ENCODE measurements around the gene TMPRSS6.
"Not testable (repeated sequence)": the region's sequence is repeated elsewhere in the genome, so short reads cannot be mapped to it uniquely, and the experiment has no call there.

TMPRSS6 gene

DNA sequence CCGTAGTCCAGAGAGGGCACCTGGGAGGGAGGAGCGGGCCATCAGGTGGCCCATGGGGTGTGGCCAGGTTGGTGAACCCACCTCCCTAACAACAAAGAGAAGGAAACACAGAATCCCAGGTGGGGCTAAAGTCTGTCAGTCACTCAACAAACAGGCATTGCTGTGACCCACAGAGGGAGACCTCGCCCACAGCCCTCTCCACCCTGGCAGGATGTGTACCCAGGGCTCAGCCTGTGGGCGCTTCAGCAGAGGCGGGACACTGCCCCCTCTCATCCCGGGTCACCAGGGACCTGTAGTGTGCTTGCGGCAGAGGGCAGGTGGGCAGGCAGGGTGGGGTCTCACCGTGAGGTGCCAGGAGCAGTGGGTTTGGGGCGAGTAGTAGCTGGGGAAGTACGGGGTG is 25.1 kb downstream of the TMPRSS6 start:
- DNase-seq = no peak

DNA sequence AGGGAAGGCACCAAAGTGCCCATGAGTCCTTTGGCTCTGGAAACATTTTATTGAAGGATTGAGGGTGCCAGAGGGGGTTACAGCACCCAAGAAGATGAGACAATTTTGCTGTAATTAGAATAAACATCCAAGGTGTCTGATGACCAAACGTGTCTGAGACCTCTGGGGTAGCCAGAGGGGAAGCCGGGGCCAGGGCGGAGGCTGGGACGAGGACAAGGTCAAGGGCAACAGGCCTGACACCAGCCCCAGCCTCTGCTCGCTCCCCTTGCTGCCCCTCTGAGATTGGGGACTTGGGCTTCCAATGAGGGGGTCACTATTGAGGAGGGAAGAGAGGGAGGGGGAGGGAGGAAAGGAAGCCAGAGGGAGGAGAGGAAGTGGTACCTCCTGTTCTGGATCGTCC is 25.6 kb downstream of the TMPRSS6 start:
- no peak for DNase-seq

DNA sequence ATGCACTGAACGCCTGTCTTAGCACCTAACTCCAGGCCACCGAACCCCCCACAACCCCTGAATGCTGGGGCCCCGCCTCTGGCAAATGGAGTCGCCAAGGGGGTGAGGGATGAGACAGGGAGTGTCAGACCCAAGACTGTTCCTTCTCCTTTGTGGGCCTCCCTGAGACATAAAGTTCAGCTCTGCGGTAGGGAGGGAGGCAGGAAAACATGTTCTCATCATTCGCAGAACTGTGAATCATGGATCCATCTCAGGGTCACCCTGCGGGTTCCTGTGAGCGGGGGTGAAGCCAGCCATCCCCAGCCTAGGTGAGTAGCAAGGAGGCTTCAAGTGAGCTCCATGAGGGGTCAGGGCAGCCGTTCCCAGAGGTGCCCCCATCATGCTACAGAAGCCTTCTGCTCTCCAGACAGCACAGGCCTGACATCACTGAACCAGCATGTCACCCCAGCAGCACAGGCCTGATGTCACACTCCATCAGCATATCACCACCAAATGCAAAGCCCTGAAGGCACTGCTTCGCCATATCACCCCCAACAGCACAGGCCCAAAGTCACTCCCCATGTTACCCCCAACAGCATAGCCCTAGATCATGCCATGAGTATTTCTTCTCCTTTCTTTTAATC is 27.2 kb downstream of the TMPRSS6 start:
- DNase-seq = no peak

DNA sequence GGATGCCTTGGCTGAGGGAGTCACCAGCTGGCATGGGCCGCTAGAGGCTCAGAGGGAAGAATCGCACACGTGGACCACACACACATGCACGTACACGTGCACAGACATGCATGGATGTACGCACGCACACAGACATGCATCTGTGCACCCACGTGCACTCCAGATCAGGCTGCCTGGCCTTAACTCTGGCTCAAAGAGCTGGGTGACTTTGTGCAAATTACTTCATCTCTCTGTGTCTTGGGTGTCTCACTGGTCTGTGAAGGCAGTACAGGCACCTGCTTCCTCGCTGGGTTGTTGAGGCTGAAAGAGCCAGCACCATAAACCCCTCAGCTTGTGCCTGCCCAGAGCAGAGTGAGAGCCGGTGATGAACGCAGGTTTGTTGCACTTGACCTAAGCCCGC is 28.7 kb downstream of the TMPRSS6 start:
- no peak for DNase-seq

DNA sequence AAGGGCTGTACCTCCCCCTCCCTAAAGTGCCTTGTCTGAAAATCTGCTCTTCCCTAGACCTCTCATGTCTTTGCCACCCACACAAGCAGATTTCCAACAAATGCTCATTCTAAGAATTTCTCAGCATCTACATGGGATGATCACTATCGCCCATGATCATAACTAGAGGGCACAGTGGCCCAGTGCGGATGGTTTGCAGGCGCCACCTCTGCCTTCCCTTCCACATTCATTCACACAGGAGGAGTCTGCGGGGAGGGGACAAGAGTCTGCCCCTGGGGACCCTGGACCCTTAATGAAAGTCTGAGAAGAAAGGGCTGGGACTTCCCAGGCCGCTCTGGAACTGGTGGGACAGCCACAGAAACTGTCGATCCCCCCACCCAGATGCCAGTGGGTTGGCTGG is 29.1 kb downstream of the TMPRSS6 start:
- no peak for DNase-seq

DNA sequence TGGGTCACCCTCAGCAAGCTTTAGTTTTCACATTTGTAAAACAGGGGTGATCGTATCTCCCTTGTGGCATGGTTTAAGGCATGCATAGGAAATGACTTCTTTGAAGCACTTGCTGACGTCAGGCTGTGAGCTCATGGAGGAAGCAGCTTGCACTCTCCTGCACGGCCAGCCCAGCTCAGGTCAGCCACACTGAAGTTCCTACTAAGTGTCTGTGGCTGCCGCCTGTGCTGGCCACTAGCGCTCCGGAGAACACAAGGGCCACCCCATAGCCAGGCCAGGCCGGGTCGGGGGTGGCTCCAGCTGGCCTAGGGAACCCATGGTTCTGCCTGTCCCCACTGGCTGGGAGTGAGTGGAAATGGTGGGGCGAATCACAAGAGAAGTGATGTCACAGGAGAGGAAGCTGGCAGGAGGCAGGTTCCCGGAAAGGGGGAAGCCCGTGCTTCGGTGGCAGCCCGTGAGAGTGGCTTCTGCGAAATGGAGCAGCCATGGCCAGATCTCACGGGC is 29.8 kb downstream of the TMPRSS6 start:
- DNase-seq = no peak

DNA sequence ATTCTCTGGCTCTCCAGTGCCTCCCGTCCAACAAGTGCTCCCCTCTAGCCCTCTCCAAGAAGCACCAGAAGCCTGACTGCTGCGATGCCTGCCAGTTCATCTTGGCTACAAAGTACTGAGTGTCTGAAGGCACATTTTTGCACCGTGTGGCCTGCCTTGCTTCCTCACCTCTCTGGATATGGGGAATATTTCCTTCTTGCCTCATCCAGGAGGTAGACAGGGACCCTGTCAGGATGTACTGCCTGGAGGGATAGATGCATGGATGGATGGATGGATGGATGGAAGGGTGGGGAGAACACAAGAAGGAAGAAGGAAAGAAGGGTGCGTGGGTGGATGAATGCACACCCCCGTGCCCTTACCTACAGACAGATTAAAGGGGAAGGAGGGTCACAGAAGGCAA is 30.4 kb downstream of the TMPRSS6 start:
- DNase-seq = no peak

DNA sequence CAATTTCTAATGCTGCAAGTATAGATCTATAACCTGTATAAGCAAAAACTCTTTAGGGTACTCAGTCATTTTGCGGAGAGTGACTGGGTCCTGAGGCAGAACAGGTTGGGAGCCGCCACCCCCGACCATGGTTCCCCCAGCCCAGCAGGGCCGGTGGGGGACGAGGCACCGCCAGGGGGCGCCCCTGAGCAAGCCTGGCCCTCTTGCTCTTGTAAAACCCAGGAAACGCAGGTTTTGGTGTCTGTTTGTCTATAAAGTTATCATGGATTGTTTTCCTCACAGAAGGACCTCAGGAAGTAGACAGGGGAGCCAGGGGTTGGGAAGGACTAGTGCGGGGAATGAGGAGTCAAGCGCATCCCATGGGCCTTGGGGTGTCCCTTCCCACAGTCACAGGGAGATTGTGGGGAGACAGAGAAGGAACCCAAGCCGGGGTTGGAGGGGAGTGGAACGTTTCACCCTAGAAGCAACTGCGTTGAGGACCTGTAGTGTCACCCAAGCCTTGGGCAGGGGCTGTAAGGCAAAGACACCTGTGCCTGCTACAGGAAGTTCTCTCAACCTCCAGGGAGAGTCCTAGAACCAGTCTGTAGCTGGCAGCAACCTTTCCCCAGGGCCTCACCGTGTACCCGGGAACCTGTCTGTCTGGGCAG is 31.6 kb downstream of the TMPRSS6 start:
- DNase-seq = no peak

DNA sequence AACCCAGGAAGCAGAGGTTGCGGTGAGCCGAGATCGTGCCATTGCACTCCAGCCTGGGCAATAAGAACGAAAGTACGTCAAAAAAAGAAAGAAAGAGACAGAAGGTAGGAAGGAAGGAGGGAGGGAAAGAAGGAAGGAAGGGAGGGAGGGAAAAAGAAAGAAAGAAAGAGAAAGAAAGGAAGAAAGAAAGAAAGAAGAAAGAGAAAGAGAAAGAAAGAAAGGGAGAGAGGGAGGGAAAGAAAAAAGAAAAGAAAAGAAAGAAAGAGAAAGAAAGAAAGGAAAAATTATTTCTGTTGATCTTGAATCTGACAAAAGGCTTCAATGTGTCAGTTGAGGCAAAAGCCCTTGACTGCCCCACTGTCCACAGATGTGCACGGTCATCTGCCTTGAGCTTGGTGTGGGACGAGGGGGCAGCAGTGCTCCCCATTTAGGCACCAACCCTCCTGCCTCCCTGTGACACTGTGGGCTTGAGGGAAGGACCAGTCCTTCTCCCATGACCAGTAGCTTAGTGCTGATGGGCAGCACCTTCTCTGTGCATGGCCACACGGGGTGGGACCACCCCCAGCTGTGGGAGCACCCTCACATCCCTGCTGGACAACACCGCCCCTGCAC is 33.6 kb downstream of the TMPRSS6 start:
- DNase-seq = no peak

DNA sequence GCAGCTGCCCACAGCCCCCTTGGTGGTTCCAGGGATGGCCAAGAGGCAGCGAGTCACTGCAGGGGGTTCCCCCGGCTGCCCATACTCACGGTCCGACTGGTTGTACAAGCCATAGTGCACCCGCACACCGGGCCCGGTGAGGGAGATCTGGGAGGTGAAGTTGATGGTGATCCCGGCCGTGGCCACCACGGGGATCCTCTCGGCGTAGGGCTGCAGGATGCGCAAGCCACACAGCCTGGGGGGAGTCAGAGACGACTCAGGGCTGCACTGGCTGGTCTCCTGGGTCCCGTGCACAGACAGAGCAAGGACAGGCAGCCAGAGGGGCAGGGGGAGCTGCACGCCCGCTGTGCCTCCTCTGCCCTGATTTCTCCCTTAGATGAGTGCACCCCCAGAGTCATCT is 34.5 kb downstream of the TMPRSS6 start:
- DNase-seq = no peak

DNA sequence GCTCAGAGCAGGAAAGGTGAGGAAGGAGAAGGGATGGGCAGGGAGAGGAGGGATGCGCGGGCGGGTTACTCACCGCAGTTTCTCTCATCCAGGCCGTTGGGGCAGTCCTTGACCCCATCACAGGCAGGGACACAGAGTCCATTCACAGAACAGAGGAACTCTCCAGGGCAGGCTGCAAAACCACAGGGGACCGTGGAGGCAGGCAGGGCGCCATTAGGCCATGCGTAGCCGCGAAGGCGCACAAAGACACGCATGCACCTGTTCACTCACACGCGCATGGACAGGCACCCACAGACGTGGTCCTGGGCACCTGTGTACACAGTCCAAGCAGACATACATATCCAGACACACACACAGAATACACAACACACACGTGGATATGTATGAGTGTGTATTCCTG is 35.0 kb downstream of the TMPRSS6 start:
- no peak for DNase-seq

DNA sequence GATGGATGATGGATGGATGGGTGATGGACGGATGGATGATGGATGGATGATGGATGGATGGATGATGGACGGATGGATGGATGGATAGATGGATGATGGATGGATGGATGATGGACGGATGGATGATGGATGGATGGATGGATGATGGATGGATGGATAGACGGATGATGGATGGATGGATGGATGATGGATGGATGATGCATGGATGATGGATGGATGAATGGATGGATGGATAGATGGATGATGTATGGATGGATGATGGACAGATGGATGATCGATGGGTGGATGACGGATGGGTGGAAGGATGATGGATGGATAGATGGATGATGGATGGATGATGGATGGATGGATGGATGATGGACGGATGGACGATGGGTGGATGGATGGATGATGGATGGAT is 36.8 kb downstream of the TMPRSS6 start:
- no peak for DNase-seq

DNA sequence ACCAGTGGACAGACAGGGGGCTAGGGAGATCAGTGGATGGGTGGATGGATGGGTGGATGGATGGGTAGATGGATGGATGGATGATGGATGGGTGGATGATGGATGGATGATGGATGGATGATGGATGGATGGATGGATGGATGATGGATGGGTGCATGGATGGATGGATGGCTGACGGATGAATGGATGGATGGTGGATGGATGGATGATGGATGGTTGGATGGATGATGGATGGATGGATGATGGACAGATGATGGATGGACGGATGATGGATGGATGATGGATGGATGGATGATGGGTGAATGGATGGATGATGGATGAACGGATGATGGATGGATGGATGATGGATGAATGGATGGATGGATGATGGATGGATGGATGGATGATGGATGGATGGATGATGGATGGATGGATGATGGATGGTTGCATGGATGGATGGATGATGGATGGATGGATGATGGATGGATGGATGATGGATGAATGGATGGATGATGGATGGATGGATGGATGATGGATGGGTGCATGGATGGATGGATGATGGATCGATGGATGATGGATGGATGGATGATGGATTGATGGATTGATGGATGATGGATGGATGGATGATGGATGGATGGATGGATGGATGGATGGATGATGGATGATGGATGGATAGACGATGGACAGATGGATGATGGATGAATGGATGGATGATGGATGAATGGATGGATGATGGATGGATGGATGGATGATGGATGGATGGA is 37.5 kb downstream of the TMPRSS6 start:
- DNase-seq = not testable (repeated sequence)

DNA sequence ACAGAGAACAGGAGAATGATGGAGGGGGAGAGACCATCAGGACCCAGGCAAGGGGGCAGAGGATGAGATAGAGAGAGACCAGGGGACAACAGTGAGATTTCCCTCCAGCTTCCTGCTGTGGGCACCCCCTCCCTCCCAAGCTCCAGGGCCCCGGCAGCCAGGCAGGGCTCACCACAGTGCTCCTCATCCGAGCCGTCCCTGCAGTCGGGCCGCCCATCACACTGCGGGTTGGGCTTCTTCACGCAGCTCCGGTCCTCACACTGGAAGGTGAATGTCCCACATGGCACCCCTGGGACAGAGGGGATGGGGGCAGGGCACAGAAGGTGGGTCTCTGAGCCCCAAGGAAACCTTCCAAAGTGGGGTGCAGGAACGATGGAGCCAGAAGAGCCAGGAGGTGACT is 38.8 kb downstream of the TMPRSS6 start:
- DNase-seq = no peak

DNA sequence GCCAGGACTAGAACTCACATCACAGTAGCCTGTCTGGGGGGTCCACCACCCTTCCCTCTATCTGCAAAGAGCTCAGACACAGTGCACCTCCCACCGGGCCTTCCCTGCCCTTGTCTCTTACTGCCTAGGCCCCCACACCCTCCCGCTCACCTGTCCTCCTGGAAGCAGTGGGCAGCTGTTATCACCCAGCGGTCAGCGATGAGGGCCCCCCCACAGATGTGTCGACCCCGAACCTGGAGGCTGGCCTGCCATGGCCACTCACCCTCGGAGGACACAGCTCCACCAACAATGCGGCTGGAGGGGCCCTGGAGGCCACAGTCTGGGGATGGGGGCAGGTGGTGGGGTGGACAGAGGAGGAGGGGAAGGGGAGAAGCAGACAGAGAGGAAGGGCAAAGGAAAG is 39.2 kb downstream of the TMPRSS6 start:
- no peak for DNase-seq

DNA sequence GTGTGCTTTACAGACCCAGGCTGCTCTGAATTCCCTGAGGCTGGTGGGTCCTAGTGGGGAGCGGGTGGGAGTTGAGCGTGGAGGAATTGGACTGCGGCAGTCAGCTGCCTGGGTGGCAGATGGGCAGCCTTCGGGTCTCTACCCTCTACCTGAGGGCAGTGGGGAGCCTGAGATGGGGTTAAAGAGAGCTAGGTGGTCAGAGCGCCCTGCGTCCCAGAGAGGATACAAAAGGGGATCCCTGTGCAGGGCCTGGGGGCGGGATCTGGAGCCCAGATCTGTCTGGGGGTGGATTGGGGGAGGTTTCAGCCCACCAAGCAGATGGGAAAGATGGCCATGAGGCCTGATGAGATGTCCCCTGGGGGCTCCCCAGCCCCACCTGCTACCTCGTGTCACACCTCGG is 39.8 kb downstream of the TMPRSS6 start:
- DNase-seq = no peak

DNA sequence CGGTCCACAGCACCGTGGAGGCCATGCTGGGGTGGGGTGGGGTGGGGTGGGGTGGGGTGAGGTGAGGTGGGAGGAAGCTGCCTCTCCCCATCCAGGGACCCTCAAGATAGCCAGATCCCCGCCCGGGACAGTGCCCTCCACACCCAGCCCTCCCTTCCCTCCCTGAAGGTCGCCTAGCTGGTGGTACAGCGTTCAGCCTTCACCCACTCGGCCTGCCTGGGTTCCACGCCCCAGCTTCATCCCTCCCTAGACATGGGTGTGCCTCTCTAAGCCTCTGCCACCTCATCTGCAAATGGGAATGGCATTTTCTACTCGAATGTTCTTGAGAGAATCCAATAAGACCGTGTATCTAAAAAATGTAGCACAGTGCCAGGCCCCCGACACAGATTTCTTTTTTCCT is 40.2 kb downstream of the TMPRSS6 start:
- DNase-seq = no peak

DNA sequence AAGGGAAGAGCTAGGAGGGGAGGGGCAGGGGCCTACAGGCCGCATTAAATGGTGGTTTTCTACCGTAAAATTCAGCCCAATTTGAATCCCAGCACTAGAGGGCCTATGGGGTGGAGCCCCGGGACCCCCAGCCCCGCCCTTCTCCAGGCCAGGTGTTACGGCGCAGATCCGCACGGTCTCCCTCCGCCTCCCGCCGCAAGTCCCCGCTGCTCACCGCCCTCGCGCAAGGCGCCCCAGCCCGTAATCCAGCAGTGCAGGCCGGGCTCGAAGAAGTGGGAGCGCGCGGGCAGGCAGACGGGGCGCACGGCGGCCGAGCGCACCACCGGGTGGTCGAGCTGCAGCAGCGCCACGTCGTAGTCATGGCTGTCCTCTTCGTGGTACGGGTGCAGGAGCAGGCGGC is 40.7 kb downstream of the TMPRSS6 start:
- no peak for DNase-seq

DNA sequence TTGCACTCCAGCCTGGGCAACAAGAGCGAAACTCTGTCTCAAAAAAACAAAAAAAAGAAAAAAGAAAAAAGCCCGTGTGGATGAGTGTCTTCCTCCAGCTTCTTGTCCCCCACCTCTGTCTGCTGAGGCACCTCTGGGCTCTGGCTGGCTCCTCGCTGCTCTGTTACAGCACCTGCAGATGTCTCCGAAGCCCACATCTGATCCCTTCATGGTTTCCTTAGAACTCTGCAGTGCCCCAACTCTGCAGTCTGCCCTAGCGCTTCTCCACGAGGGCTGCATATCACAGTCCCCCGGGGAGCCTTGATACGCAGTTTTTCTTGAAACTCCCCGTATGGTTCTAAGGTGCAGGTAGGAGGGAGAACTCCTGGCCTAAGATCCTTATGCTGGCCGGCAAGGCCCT is 42.1 kb downstream of the TMPRSS6 start:
- no peak for DNase-seq

DNA sequence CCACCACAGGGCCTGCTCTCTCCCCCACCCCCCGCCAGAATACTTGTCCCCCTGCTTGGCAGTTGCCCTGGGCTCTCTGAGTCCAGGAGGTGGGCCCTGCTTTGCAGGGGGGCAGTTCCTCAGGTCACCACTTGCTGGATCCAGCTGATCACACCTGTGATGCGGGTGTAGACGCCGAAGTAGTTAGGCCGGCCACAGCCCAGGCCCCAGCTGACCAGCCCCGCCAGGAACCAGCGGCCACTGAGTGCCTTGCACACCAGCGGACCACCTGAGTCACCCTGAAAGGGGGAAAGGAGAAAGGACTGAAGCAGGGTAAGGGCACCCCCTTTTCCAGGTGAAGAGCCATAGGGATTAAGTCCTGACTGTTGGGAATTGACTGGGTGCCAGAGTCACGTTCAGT is 43.6 kb downstream of the TMPRSS6 start:
- DNase-seq = no peak

DNA sequence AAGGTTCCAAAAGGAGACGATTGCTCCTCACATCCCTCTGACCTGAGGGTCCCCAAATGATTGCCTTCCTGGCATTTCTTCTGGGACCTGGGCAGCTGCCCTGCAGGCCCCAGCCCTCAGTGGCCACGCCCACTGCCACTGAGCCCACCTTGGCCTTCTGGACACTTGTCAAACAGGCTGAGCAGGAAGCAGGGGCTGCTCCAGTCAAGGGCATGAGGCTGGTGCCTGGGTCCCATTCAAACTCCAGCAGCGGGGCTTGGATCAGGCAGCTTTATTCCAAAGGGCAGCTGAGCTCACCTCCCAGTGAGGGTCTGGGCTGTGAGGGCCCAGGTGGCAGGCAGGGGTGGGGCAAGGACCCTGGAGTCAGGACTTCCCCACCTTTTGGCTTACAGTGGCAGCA is 44.3 kb downstream of the TMPRSS6 start:
- no peak for DNase-seq

DNA sequence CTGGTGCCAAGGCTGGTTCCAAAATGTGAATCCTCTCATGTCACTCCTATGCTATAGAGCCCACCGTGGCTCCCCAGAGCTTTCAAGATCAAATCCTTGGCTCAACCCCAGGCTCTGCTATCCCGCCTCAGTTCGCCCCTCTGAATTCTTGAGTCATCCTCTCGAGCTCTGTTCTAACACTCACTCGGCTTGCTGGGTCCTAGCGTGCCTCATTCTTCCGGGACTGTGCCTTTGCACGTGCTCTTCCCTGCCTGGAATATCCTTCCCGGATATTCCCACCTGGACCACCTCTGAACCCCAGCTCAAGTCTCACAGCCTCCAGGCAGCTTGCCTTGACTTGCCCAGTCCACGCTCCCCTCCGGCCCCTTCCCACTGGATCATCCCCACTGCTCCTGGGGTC is 45.0 kb downstream of the TMPRSS6 start:
- no peak for DNase-seq

DNA sequence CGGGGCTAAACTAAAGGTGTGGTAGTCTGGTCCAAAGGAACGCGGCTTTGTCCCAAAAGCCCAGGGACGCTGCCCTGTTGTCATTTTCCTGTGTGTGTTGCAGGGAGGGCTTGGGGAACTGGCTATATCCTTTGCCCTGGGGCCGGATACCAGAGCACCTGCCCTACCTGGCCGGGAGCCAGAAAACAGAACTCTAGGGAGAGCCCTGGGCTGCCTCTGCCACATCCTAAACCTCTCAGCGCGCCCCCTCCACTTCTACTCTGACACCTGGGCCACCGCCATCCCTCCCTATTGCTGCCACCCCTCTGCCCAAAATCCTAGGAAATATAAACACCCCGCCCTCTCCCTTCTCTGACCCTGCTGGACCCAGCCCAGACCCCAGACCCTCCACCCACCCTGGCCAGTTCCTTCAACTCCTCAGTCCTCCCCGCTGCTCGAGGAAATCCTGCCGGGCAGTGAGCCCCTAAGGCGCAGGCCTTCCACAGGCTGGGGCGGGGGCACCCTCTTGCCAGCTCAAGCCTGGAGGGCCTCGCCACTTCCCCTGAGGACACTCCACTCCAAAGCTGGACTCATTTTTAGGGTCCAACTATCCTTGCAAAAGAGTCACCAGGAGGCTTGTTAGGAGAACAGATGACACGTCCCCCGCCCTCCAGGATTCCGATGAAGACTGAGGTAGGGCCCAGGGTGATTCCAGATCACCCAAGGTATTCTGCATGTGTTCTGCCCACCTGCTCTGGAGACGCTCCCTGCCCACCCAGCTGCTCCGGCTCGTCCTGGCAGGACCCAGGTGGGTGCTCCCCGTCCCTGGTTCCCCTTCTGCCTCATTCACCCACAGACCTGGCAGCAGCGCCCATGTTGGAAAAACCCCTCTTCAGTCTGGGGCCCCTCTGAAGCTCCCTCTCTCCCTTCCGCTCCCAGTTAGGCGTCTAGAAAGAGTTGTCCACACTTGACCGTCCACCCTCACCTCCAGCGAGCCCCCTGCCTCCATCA is 45.8 kb downstream of the TMPRSS6 start:
- peak; percentile 21 for DNase-seq
